Immature natural killer cell (primary cell): ENCODE results near the gene CD8A. TPM values are rescaled to one million over a fixed set of nuclear protein-coding genes. Genes with fewer than 3 reads are reported as not detected.

ENCODE experiments used
- DNase-seq, 3 donors: peaks; one replicate each; pipeline ENCODE4 v3.0.0; 2022; ENCODE audit warnings: mixed read lengths in 1 of 3
- H3K27ac Mint-ChIP-seq, 6 donors: one replicate each; pipeline ENCODE4 v1.8.0; 2020; ENCODE audit warnings: mixed read lengths in 6 of 6, mild to moderate bottlenecking in 5 of 6, inconsistent platforms in 4 of 6, moderate library complexity in 3 of 6
- H3K27me3 Mint-ChIP-seq, 3 donors: one replicate each; pipeline ENCODE4 v1.8.0; 2020 to 2021; ENCODE audit warnings: low read depth in 3 of 3, mild to moderate bottlenecking in 3 of 3, mixed read lengths in 3 of 3, moderate library complexity in 3 of 3, inconsistent platforms in 1 of 3
- H3K36me3 Mint-ChIP-seq, 3 donors: one replicate each; pipeline ENCODE4 v1.8.0; 2020; ENCODE audit warnings: mixed read lengths in 3 of 3, inconsistent platforms in 2 of 3, mild to moderate bottlenecking in 2 of 3
- H3K4me1 Mint-ChIP-seq, 2 donors: one replicate each; pipeline ENCODE4 v1.8.0; 2020; ENCODE audit warnings: inconsistent platforms in 2 of 2, mild to moderate bottlenecking in 2 of 2, mixed read lengths in 2 of 2, moderate library complexity in 1 of 2
- H3K4me3 Mint-ChIP-seq, 5 donors: one replicate each; pipeline ENCODE4 v1.8.0; 2020; ENCODE audit warnings: mild to moderate bottlenecking in 5 of 5, mixed read lengths in 5 of 5, inconsistent platforms in 3 of 5, moderate library complexity in 3 of 5
- H3K9me3 Mint-ChIP-seq, 6 donors: one replicate each; pipeline ENCODE4 v1.8.0; 2020; ENCODE audit warnings: mild to moderate bottlenecking in 6 of 6, mixed read lengths in 6 of 6, inconsistent platforms in 4 of 6, moderate library complexity in 3 of 6
- polyA plus RNA-seq, 3 donors: library from polyadenylated mRNA; unstranded; fragments of 300-500 nt; fragmentation: Illumina TruSeq; gene quantifications; one replicate each; pipeline ENCODE4 v1.2.3, GENCODE V29; 2021

CD8A gene
- polyA plus RNA-seq, 3 donors from 2014 or later = 76.9 to 131 (median 93.4) TPM

GRCh38 chr2:86822668-86823345 is 32.1 kb upstream of the CD8A start:
- peaks cover 0 to 5% of the 10 kb centered on the region in 2 donors for H3K4me1 Mint-ChIP-seq
- no peak overlapping the region for H3K27ac Mint-ChIP-seq
- peaks cover 0 to 5% (median 0%) of the 10 kb centered on the region in 3 donors for H3K27me3 Mint-ChIP-seq
- no peak for DNase-seq
- H3K4me3 Mint-ChIP-seq = no peak overlapping the region
- no peaks in the 10 kb centered on the region for H3K9me3 Mint-ChIP-seq
- peaks cover 0 to 5% (median 0%) of the 10 kb centered on the region in 3 donors for H3K36me3 Mint-ChIP-seq

GRCh38 chr2:86821842-86822241 is 31.1 kb upstream of the CD8A start:
- peaks cover 0 to 5% (median 0%) of the 10 kb centered on the region in 3 donors for H3K36me3 Mint-ChIP-seq

DNA sequence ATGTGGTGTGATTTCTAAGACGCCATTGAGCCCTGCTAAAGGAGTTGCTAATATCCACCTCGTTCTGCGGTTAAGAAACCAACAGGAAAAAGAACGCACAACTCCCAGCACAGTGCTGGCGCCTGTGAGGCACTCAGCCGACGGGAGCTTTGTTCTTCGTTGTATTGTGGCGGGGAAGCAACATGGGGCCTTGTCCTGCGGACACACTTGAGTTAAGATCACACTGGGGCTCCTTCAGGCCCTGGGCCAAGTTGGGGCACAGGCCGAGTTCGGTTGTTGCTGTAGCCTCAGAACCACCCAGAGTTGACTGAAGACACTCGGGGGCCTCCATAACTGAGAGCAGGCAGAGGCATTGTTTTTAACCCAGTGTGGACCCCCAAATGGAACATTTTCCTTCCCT is 30.6 kb upstream of the CD8A start:
- peaks cover 0 to 5% (median 0%) of the 10 kb centered on the region in 3 donors for H3K36me3 Mint-ChIP-seq
- peaks cover 0 to 4% (median 0%) of the 10 kb centered on the region in 3 donors for H3K27me3 Mint-ChIP-seq
- H3K9me3 Mint-ChIP-seq = no peaks in the 10 kb centered on the region
- H3K4me3 Mint-ChIP-seq = no peak overlapping the region
- peaks cover 0 to 5% of the 10 kb centered on the region in 2 donors for H3K4me1 Mint-ChIP-seq
- H3K27ac Mint-ChIP-seq = no peak overlapping the region
- DNase-seq = no peak

More at GRCh38 chr2:86821842-86822241, 31.1 kb upstream of the CD8A start:
- Mint-ChIP-seq H3K27ac (no peak overlapping the region), H3K4me3 (no peak overlapping the region), H3K4me1 (peaks cover 0 to 5% of the 10 kb centered on the region in 2 donors), H3K27me3 (peaks cover 0 to 4% (median 0%) of the 10 kb centered on the region in 3 donors), H3K9me3 (no peaks in the 10 kb centered on the region)
- DNase-seq = no peak

- no peak overlapping the region for H3K27ac Mint-ChIP-seq
- peaks cover 2 to 6% (median 4%) of the 10 kb centered on the region in 3 donors for H3K27me3 Mint-ChIP-seq
- DNase-seq = no peak
- peaks cover 0 to 5% (median 0%) of the 10 kb centered on the region in 3 donors for H3K36me3 Mint-ChIP-seq
- H3K4me3 Mint-ChIP-seq = no peak overlapping the region
- no peaks in the 10 kb centered on the region for H3K9me3 Mint-ChIP-seq
- no peaks in the 10 kb centered on the region for H3K4me1 Mint-ChIP-seq
Measured at GRCh38 chr2:86818957-86819356, 28.2 kb upstream of the CD8A start.

GRCh38 chr2:86818114-86818801 is 27.5 kb upstream of the CD8A start:
- Mint-ChIP-seq H3K27me3 (peaks cover 2 to 6% (median 3%) of the 10 kb centered on the region in 3 donors), H3K27ac (no peak overlapping the region), H3K9me3 (no peaks in the 10 kb centered on the region), H3K4me1 (no peaks in the 10 kb centered on the region), H3K4me3 (no peak overlapping the region), H3K36me3 (peaks cover 0 to 5% (median 0%) of the 10 kb centered on the region in 3 donors)
- DNase-seq = no peak

DNA sequence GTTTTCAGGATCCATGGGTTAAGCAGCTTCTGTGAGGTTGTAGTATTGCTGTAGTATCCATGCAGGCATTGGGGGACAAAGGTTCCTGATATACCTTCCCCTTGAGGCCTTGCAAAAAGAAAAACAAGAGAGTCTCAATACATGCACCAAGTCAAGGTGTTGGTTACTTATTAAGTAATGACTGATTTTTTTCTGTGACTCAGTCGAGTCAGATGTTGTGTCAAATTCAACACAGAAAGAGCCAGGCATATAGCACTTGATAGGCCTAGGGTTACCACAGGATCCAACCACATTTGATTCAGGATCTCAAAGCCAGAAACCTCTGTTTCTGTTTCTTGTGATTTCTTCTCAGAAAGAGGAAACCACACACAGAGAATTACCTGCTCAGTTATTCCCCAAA is 24.9 kb upstream of the CD8A start:
- H3K27ac Mint-ChIP-seq = no peak overlapping the region
- H3K4me3 Mint-ChIP-seq = no peak overlapping the region
- no peaks in the 10 kb centered on the region for H3K9me3 Mint-ChIP-seq
- peaks cover 0 to 8% (median 0%) of the 10 kb centered on the region in 3 donors for H3K36me3 Mint-ChIP-seq
- H3K4me1 Mint-ChIP-seq = peaks cover 0 to under 1% of the 10 kb centered on the region in 2 donors
- DNase-seq = no peak
- H3K27me3 Mint-ChIP-seq = peaks cover 6 to 16% (median 7%) of the 10 kb centered on the region in 3 donors

- Mint-ChIP-seq H3K27ac (peak overlapping the region in 1 of 6 donors; percentile 31), H3K4me3 (peak overlapping the region; percentile 17 to 72 (median 57)), H3K36me3 (peaks cover 0 to 8% (median 0%) of the 10 kb centered on the region in 3 donors), H3K27me3 (peaks cover 21 to 37% (median 33%) of the 10 kb centered on the region in 3 donors), H3K9me3 (no peaks in the 10 kb centered on the region), H3K4me1 (peaks cover 29 to 38% of the 10 kb centered on the region in 2 donors)
- DNase-seq = no peak
Measured at GRCh38 chr2:86809481-86810121, 18.9 kb upstream of the CD8A start.

- DNase-seq = peak; percentile 86 to 90 (median 89)
- peaks cover 29 to 38% of the 10 kb centered on the region in 2 donors for H3K4me1 Mint-ChIP-seq
- H3K36me3 Mint-ChIP-seq = peaks cover 0 to 8% (median 0%) of the 10 kb centered on the region in 3 donors
- peaks cover 21 to 37% (median 33%) of the 10 kb centered on the region in 3 donors for H3K27me3 Mint-ChIP-seq
- peak overlapping the region; percentile 44 to 89 (median 75) for H3K27ac Mint-ChIP-seq
- peak overlapping the region; percentile 76 to 94 (median 88) for H3K4me3 Mint-ChIP-seq
- H3K9me3 Mint-ChIP-seq = no peaks in the 10 kb centered on the region
Measured at GRCh38 chr2:86808315-86809161, 17.8 kb upstream of the CD8A start.

DNA sequence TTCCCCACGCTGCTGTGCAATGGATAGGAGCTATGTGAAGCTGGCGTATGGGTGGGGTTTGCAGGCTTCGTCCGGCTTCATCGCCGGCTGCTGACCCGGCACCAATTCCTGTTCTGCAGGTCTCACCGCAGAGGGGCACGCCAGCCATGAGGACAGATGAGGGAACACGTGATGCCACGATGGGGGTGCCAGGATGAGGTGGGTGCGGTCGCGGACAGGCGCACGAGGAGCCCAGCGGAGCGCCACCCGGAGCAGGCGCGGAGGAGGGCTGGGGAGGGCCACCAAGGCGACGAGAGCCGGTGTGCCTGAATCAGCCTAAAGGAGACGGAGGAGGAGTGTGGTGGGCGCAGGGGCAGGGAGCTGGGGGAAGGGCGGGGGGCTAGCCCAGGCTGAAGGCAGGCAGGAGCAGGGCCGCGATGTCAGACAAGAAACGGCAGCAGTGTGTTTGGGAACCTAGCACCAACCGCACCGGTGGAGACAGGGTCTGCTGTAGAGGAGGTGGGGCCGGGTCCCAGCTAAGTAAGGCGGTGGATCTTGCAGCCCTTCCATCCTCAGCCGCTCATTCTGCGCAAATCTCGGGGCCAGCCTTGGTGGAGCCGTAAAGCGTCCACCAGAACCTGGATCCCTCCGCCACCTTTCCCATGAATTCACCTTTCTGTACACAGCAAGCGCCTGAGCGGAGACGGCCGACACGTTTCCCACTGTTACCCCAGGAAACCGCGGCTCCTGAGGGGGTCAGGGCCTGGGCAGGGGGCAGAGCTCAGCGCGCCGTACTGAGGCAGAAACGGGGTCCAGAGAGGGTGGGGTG is 17.0 kb upstream of the CD8A start:
- Mint-ChIP-seq H3K27ac (peak overlapping the region; percentile 45 to 89 (median 81)), H3K36me3 (peaks cover 0 to 8% (median 0%) of the 10 kb centered on the region in 3 donors), H3K4me1 (peaks cover 29 to 38% of the 10 kb centered on the region in 2 donors), H3K9me3 (no peaks in the 10 kb centered on the region), H3K27me3 (peaks cover 19 to 37% (median 33%) of the 10 kb centered on the region in 3 donors), H3K4me3 (peak overlapping the region; percentile 76 to 94 (median 88))
- DNase-seq = peak; percentile 61 to 71 (median 65)

- DNase-seq = no peak
- Mint-ChIP-seq H3K4me3 (peak overlapping the region; percentile 76 to 94 (median 88)), H3K27ac (peak overlapping the region; percentile 45 to 89 (median 81)), H3K27me3 (peaks cover 17 to 33% (median 32%) of the 10 kb centered on the region in 3 donors), H3K4me1 (peaks cover 29 to 38% of the 10 kb centered on the region in 2 donors), H3K36me3 (peaks cover 0 to 6% (median 0%) of the 10 kb centered on the region in 3 donors), H3K9me3 (no peaks in the 10 kb centered on the region)
Measured at GRCh38 chr2:86807133-86807467, 16.4 kb upstream of the CD8A start.

DNA sequence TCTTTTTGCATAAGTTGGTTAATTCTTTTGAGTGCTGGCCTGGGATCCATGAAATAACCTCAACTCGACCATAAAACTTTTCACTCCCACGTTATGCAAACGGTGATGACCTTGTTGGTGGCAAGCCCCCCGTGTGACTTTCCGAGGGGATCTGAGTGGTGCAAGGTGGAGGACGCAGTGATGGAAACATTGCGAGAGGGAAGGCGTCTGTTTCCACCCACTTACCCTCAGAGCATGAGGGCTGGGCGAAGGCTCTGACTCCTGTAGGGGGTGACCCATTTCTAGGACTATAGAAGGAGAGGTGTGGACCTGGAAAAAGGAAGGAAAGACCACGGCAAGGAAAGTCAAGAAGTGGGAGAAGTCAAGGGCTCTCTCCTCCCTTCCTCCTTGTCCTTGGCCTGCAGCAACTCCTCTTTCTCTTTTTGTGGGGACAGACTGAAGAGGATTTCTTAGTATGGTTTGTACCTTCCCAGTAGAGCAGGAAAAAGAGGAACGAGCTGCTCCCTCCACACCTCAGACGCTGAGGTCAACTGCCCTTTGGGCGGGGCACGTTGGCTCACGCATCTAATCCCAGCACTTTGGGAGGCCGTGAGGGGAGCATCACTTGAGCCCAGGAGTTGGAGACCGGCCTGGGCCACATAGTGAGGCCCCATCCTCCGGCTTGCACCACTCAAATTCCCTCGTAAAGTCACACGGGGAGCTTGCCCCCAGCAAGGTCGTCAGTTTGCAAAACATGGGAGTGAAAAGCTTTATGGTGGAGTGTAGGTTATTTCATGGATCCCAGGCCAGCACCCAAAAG is 15.5 kb upstream of the CD8A start:
- peaks cover 17 to 31% (median 30%) of the 10 kb centered on the region in 3 donors for H3K27me3 Mint-ChIP-seq

More for the DNA sequence above, 15.5 kb upstream of the CD8A start:
- no peak for DNase-seq
- Mint-ChIP-seq H3K27ac (peak overlapping the region in 4 of 6 donors; percentile 26 to 74 (median 54)), H3K4me3 (peak overlapping the region in 4 of 5 donors; percentile 33 to 41 (median 38)), H3K36me3 (no peaks in the 10 kb centered on the region), H3K9me3 (no peaks in the 10 kb centered on the region), H3K4me1 (peaks cover 29 to 38% of the 10 kb centered on the region in 2 donors)
